ENCODE data around the gene NRP2.

GRCh38 chr2:205771031-205771430, 88.7 kb downstream of the NRP2 start:
- no peak for TF ChIP-seq EZH2phosphoT487 (IDR thresholded peaks at IDR 0.05; ENCODE audit: borderline replicate concordance, low read length)
- TF ChIP-seq, protein P1, sequence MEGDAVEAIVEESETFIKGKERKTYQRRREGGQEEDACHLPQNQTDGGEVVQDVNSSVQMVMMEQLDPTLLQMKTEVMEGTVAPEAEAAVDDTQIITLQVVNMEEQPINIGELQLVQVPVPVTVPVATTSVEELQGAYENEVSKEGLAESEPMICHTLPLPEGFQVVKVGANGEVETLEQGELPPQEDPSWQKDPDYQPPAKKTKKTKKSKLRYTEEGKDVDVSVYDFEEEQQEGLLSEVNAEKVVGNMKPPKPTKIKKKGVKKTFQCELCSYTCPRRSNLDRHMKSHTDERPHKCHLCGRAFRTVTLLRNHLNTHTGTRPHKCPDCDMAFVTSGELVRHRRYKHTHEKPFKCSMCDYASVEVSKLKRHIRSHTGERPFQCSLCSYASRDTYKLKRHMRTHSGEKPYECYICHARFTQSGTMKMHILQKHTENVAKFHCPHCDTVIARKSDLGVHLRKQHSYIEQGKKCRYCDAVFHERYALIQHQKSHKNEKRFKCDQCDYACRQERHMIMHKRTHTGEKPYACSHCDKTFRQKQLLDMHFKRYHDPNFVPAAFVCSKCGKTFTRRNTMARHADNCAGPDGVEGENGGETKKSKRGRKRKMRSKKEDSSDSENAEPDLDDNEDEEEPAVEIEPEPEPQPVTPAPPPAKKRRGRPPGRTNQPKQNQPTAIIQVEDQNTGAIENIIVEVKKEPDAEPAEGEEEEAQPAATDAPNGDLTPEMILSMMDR (IDR thresholded peaks at IDR 0.05; ENCODE audit: low read depth, low read length, poor library complexity, severe bottlenecking): no peak

Data from DOHH2 (cell line).